ENCODE data around the gene CFAP74. TPM values are rescaled to one million over a fixed set of nuclear protein-coding genes. Genes with fewer than 3 reads are reported as not detected.

The CFAP74 gene
- total RNA-seq, 1 experiment from 2014 or later, result not detected

DNA sequence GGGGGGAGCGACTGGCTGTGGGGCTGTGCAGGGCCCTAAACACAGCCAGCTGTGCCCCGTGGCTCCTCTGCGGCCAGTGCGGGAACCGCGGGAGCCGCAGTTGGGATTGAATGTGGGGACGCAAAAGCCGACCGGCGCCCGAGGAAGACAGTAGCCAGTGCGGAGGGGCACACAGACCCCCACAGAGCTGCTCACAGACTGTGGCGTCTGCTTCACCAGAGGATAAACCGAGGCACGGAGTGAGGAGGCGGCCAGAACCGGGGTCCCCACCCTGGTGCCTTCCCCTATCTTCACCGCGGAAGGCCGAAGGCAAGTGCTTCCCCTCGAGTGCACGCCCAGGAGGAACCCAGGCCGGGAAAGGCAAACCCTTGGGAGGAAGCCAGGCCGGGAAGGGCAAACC is 75.8 kb downstream of the CFAP74 start:
- intact Hi-C loops (cut with micrococcal nuclease), result no loop called here

GRCh38 chr1:1926886-1927660 is 76.5 kb downstream of the CFAP74 start:
- CTCF ChIA-PET, result interaction anchor here (0.6 kb wide), 1 partner anchor 16 kb away, joined by 3 read pairs; no protein-coding TSS in a partner anchor
- Mint-ChIP-seq H3K9me3 (ENCODE audit: unreplicated experiment) (no peaks in the 10 kb centered on the region), H3K36me3 (ENCODE audit: insufficient read depth, unreplicated experiment) (peaks cover 7% of the 10 kb centered on the region), H3K4me1 (ENCODE audit: insufficient read depth, unreplicated experiment) (no peaks in the 10 kb centered on the region), H3K27me3 (ENCODE audit: insufficient read depth, unreplicated experiment) (no peaks in the 10 kb centered on the region), H3K4me3 (ENCODE audit: unreplicated experiment) (no peak overlapping the region), H3K27ac (ENCODE audit: low read depth, unreplicated experiment) (no peak overlapping the region)
- BruUV-seq (replicated peaks), result no TSS peak
- no peak for DNase-seq (ENCODE audit: unreplicated experiment)
- TF ChIP-seq CTCF (IDR thresholded peaks at IDR 0.05; ENCODE audit: unreplicated experiment), result no peak
- POLR2A ChIA-PET, result no interaction called here
- intact Hi-C loops (cut with micrococcal nuclease), result no loop called here

More for the DNA sequence above, 75.8 kb downstream of the CFAP74 start:
- Mint-ChIP-seq H3K27ac (ENCODE audit: low read depth, unreplicated experiment) (no peak overlapping the region), H3K36me3 (ENCODE audit: insufficient read depth, unreplicated experiment) (peaks cover 7% of the 10 kb centered on the region), H3K9me3 (ENCODE audit: unreplicated experiment) (no peaks in the 10 kb centered on the region), H3K4me1 (ENCODE audit: insufficient read depth, unreplicated experiment) (no peaks in the 10 kb centered on the region), H3K27me3 (ENCODE audit: insufficient read depth, unreplicated experiment) (no peaks in the 10 kb centered on the region), H3K4me3 (ENCODE audit: unreplicated experiment) (no peak overlapping the region)
- no peak for TF ChIP-seq CTCF (IDR thresholded peaks at IDR 0.05; ENCODE audit: unreplicated experiment)
- BruUV-seq (replicated peaks), result no TSS peak
- ChIA-PET POLR2A (interaction anchor here (0.6 kb wide), 1 partner anchor 76 kb away, joined by 3 read pairs; the partner anchor contains the start of gene CFAP74), CTCF (interaction anchor here (0.6 kb wide), 1 partner anchor 15 kb away, joined by 3 read pairs; no protein-coding TSS in a partner anchor)
- no peak for DNase-seq (ENCODE audit: unreplicated experiment)

GRCh38 chr1:1926346-1926811 is 77.2 kb downstream of the CFAP74 start:
- Mint-ChIP-seq H3K4me1 (ENCODE audit: insufficient read depth, unreplicated experiment) (no peaks in the 10 kb centered on the region), H3K27ac (ENCODE audit: low read depth, unreplicated experiment) (no peak overlapping the region), H3K9me3 (ENCODE audit: unreplicated experiment) (no peaks in the 10 kb centered on the region), H3K27me3 (ENCODE audit: insufficient read depth, unreplicated experiment) (no peaks in the 10 kb centered on the region), H3K4me3 (ENCODE audit: unreplicated experiment) (no peak overlapping the region), H3K36me3 (ENCODE audit: insufficient read depth, unreplicated experiment) (peaks cover 7% of the 10 kb centered on the region)
- intact Hi-C loops (cut with micrococcal nuclease), result no loop called here
- no peak for DNase-seq (ENCODE audit: unreplicated experiment)
- no peak for TF ChIP-seq CTCF (IDR thresholded peaks at IDR 0.05; ENCODE audit: unreplicated experiment)
- BruUV-seq (replicated peaks), result no TSS peak
- CTCF ChIA-PET, result interaction anchor here (0.5 to 1.4 kb wide), 2 partner anchors 17 to 118 kb away, joined by 3 read pairs; no protein-coding TSS in a partner anchor
- POLR2A ChIA-PET, result no interaction called here

- Mint-ChIP-seq H3K4me3 (ENCODE audit: unreplicated experiment) (no peak overlapping the region), H3K36me3 (ENCODE audit: insufficient read depth, unreplicated experiment) (peaks cover 7% of the 10 kb centered on the region), H3K27ac (ENCODE audit: low read depth, unreplicated experiment) (no peak overlapping the region), H3K27me3 (ENCODE audit: insufficient read depth, unreplicated experiment) (no peaks in the 10 kb centered on the region), H3K9me3 (ENCODE audit: unreplicated experiment) (no peaks in the 10 kb centered on the region), H3K4me1 (ENCODE audit: insufficient read depth, unreplicated experiment) (no peaks in the 10 kb centered on the region)
- TF ChIP-seq CTCF (IDR thresholded peaks at IDR 0.05; ENCODE audit: unreplicated experiment), result no peak
- intact Hi-C loops (cut with micrococcal nuclease), result no loop called here
- ChIA-PET POLR2A (no interaction called here), CTCF (interaction anchor here (0.5 to 1.4 kb wide), 2 partner anchors 17 to 119 kb away, joined by 3 read pairs; no protein-coding TSS in a partner anchor)
- DNase-seq (ENCODE audit: unreplicated experiment), result no peak
- no TSS peak for BruUV-seq (replicated peaks)
These were observed 77.9 kb downstream of the CFAP74 start for GRCh38 chr1:1925437-1926345.

All from MCF 10A (cell line).